GM10266 (cell line): Measurements from ENCODE around the gene CNN1.
"Not testable (repeated sequence)": the region's sequence is repeated elsewhere in the genome, so short reads cannot be mapped to it uniquely, and the experiment has no call there.

Experiments
- DNase-seq: peaks from one replicate; pipeline ENCODE4 v3.0.0; 2012; ENCODE audit errors: extremely low spot score
- TF ChIP-seq, protein P1 (sequence below): IDR thresholded peaks from 2 replicates; pipeline ENCODE4 v1.5.1; 2012; ENCODE audit warnings: mild to moderate bottlenecking, low read depth; ENCODE audit not compliant: control insufficient read depth, insufficient read depth; ENCODE audit errors: missing control alignments

The CNN1 gene

GRCh38 chr19:11556634-11557420 is 18.2 kb downstream of the CNN1 start:
- no peak for DNase-seq
- TF ChIP-seq, protein P1, sequence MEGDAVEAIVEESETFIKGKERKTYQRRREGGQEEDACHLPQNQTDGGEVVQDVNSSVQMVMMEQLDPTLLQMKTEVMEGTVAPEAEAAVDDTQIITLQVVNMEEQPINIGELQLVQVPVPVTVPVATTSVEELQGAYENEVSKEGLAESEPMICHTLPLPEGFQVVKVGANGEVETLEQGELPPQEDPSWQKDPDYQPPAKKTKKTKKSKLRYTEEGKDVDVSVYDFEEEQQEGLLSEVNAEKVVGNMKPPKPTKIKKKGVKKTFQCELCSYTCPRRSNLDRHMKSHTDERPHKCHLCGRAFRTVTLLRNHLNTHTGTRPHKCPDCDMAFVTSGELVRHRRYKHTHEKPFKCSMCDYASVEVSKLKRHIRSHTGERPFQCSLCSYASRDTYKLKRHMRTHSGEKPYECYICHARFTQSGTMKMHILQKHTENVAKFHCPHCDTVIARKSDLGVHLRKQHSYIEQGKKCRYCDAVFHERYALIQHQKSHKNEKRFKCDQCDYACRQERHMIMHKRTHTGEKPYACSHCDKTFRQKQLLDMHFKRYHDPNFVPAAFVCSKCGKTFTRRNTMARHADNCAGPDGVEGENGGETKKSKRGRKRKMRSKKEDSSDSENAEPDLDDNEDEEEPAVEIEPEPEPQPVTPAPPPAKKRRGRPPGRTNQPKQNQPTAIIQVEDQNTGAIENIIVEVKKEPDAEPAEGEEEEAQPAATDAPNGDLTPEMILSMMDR, result no peak

- TF ChIP-seq, protein P1, result peak; percentile 13
- peak; percentile 95 for DNase-seq
These were observed 20.5 kb downstream of the CNN1 start, which contains the start of gene ELOF1 for GRCh38 chr19:11558881-11559828. Gene ELOF1, minus strand, starts transcription at chr19:11559230. Its CDS starts 4,883 bp downstream, at chr19:11554347.

DNA sequence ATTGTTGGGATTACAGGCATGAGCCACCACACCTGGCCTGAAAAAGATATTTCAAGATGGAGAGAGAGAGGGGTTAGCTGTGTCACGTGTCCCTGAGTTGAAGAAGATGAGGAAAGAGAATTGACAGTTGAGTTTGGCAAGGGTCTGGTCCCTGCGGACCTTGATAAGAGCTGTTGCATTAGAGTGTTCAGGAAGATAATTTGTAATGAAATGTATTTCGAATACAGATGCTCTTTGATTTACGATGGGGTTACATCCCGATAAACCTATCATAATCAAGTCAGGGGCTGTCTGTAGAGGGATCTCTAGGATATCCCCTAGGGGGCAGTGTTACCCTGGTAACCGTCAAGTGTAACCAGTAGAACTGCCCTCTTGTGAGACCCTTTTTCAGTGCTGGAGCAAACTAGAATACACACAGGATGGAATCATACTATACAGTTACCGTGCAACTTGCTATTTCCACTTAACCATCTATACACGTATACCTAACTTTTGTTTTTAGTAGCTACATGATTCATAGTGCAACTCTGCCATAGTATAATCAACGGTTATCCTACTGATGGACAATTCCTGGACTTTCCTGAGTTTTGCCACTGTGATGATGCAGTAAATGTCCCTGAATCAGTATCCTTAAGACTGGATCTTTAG is 21.9 kb downstream of the CNN1 start:
- TF ChIP-seq, protein P1, result peak; percentile 68
- peak; percentile 69 for DNase-seq

DNA sequence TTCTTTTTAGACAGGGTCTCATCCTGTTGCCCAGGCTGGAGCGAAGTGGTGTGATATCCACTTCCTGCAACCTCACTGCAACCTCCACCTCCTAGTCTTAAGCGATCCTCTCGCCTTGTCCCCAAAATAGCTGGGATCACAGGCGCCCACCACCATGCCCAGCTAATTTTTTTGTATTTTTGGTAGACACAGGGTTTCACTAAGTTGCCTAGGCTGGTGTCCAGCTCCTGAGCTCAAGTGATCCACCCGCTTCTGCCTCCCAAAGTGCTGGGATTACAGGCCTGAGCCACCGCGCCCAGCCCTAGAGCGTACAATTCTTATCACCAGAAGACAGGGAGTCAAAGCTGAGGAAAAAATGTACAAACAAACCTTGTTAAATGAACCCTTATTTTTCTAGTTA is 24.9 kb downstream of the CNN1 start:
- TF ChIP-seq, protein P1, result no peak
- DNase-seq, result no peak

DNA sequence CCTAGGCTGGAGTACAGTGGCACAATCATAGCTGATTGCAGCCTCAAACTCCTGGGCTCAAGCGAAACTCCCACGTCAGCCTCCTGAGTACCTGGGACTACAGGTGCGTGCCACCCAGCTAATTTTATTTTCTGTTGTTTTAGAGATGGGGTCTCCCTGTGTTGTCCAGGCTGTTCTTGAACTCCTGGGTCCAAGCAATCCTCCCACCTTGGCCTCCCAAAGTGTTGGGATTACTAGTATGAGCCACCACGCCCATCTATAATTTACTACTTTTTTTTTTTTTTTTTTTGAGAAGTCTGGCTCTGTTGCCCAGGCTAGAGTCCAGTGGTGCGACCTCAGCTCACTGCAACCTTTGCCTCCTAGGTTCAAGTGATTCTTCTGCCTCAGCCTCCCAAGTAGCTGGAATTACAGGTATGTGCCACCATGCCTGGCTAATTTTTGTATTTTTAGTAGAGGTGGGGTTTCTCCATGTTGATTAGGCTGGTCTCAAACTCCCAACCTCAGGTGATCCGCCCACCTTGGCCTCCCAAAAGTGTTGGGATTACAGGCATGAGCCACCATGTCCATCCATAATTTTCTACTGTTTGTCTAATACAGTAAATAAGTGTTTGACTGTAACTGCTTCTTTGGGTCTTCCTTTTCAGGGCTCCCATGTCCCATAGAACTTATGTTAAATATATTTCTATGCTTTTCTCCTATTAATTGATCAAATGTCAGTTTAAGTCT is 25.6 kb downstream of the CNN1 start:
- not testable (repeated sequence) for DNase-seq

- DNase-seq, result not testable (repeated sequence)
These were observed 27.0 kb downstream of the CNN1 start for GRCh38 chr19:11565649-11565980.

GRCh38 chr19:11566164-11566563 is 27.5 kb downstream of the CNN1 start:
- DNase-seq, result no peak
- TF ChIP-seq, protein P1, result no peak
